HUES6 (cell line): ENCODE results near the gene PWP2.
"Not testable (repeated sequence)": the region's sequence is repeated elsewhere in the genome, so short reads cannot be mapped to it uniquely, and the experiment has no call there.

Source experiments
- H3K27ac ChIP-seq: 2 replicates; pipeline ENCODE4 v1.7.0; 2013; ENCODE audit warnings: low read depth, mild to moderate bottlenecking, low read length, inconsistent platforms
- H3K27me3 ChIP-seq: 2 replicates; pipeline ENCODE4 v1.6.1; 2013; ENCODE audit warnings: low read length; ENCODE audit not compliant: control insufficient read depth, insufficient read depth
- H3K36me3 ChIP-seq: 2 replicates; pipeline ENCODE4 v1.6.1; 2013; ENCODE audit warnings: low read length; ENCODE audit not compliant: control insufficient read depth, insufficient read depth
- H3K4me1 ChIP-seq: 2 replicates; pipeline ENCODE4 v1.6.1; 2013; ENCODE audit warnings: low read length; ENCODE audit not compliant: control insufficient read depth, insufficient read depth
- H3K4me3 ChIP-seq: 2 replicates; pipeline ENCODE4 v1.5.1; 2013; ENCODE audit warnings: low read depth, low read length
- H3K9ac ChIP-seq: one replicate; pipeline ENCODE4 v1.6.1; 2013; ENCODE audit warnings: mild to moderate bottlenecking, low read length
- H3K9me3 ChIP-seq: 2 replicates; pipeline ENCODE4 v1.6.1; 2013; ENCODE audit warnings: low read depth, low read length; ENCODE audit not compliant: control insufficient read depth, insufficient read depth

Gene PWP2

GRCh38 chr21:44093761-44094160, 13.4 kb upstream of the PWP2 start:
- Histone ChIP-seq H3K9me3 (no peaks in the 10 kb centered on the region), H3K27me3 (no peaks in the 10 kb centered on the region), H3K36me3 (peaks cover 47% of the 10 kb centered on the region), H3K4me1 (no peaks in the 10 kb centered on the region), H3K9ac (no peak overlapping the region), H3K27ac (no peak overlapping the region), H3K4me3 (no peak overlapping the region)

DNA sequence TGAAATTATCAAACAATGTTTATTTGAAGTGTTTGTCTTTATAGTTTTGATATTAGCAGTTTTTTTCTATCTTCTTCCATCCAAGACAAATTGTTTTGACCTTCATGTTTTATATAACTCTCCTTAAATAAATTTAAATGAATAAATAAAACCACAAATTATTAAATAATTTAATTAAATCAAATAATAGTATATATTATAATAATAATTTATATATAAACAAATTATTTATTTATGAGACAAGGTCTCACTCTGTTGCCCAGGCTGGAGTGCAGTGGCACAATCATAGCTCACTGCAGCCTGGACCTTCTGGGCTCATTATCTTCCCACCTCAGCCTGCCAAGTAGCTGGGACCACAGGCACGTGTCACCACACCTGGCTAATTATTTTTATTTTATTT, 12.4 kb upstream of the PWP2 start:
- Histone ChIP-seq H3K27ac (no peak overlapping the region), H3K4me1 (no peaks in the 10 kb centered on the region), H3K27me3 (no peaks in the 10 kb centered on the region), H3K9ac (no peak overlapping the region), H3K4me3 (no peak overlapping the region), H3K9me3 (no peaks in the 10 kb centered on the region), H3K36me3 (peaks cover 36% of the 10 kb centered on the region)

- not testable (repeated sequence) for H3K9me3 ChIP-seq, H3K27ac ChIP-seq, H3K9ac ChIP-seq, H3K4me1 ChIP-seq, H3K27me3 ChIP-seq, H3K4me3 ChIP-seq
- H3K36me3 ChIP-seq = peaks cover 11% of the 10 kb centered on the region
Measured at GRCh38 chr21:44098507-44098906, 8.7 kb upstream of the PWP2 start.

- not testable (repeated sequence) for H3K27ac ChIP-seq, H3K4me3 ChIP-seq, H3K9me3 ChIP-seq, H3K27me3 ChIP-seq, H3K36me3 ChIP-seq, H3K9ac ChIP-seq, H3K4me1 ChIP-seq
Measured at GRCh38 chr21:44098964-44099363, 8.2 kb upstream of the PWP2 start.

GRCh38 chr21:44107589-44107988, 390 bp downstream of the PWP2 start:
- not testable (repeated sequence) for H3K9ac ChIP-seq, H3K4me3 ChIP-seq, H3K27ac ChIP-seq, H3K4me1 ChIP-seq, H3K36me3 ChIP-seq, H3K9me3 ChIP-seq, H3K27me3 ChIP-seq

DNA sequence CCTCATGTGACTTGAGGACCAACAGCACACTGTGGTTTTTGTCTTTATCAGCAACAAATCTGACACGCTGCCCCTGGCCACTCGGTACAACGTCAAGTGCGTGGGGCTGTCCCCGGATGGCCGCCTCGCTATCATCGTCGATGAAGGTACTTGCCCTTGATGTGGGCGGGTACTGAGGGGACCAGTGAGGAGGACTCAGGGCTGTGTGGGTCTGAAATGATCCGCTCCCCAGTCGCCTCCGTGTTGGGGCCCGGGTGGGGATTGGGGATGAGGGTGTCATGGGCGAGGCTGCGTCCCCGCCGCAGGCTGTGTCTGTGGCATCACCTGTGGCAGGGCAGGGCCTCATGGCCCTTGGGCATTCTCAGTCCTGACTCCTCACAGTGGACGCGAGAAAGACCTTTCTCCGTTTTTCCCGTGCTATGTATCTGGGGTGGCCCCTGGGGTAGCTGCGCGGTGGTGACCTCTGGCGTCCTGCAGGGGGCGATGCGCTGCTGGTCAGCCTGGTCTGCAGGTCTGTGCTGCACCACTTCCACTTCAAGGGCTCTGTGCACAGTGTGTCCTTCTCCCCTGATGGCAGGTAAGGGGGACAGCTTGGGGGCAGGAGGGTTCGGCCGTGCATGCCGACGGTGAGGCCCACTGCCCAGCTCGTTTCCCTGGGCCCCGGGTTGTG, 6.6 kb downstream of the PWP2 start:
- H3K4me3 ChIP-seq, H3K27me3 ChIP-seq, H3K9ac ChIP-seq, H3K36me3 ChIP-seq, H3K4me1 ChIP-seq, H3K9me3 ChIP-seq, H3K27ac ChIP-seq: not testable (repeated sequence)

GRCh38 chr21:44122131-44122530, 14.9 kb downstream of the PWP2 start:
- H3K27ac ChIP-seq, H3K36me3 ChIP-seq, H3K4me1 ChIP-seq, H3K27me3 ChIP-seq, H3K9ac ChIP-seq, H3K4me3 ChIP-seq, H3K9me3 ChIP-seq: not testable (repeated sequence)

- H3K36me3 ChIP-seq, H3K27ac ChIP-seq, H3K9ac ChIP-seq, H3K4me3 ChIP-seq, H3K4me1 ChIP-seq, H3K27me3 ChIP-seq, H3K9me3 ChIP-seq: not testable (repeated sequence)
Measured at GRCh38 chr21:44127827-44128226, 20.6 kb downstream of the PWP2 start.

DNA sequence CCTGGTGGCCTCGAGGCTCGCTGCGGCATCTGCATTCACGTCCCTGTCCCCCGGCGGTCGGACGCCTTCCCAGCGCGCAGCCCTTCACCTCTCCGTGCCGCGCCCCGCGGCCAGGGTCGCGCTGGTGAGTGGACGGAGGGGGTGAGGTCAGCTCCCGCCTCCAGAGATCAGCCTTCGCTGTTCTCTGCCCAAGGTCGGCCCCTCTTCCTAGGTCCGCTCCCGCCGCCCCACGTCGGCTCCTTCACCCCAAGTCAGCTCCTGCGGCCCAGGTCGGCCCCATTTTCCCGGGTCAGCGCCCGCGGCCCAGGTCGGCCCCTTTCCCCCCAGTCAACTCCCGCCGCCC, 26.5 kb downstream of the PWP2 start:
- not testable (repeated sequence) for H3K27ac ChIP-seq, H3K4me1 ChIP-seq, H3K9ac ChIP-seq, H3K9me3 ChIP-seq, H3K4me3 ChIP-seq, H3K36me3 ChIP-seq, H3K27me3 ChIP-seq

DNA sequence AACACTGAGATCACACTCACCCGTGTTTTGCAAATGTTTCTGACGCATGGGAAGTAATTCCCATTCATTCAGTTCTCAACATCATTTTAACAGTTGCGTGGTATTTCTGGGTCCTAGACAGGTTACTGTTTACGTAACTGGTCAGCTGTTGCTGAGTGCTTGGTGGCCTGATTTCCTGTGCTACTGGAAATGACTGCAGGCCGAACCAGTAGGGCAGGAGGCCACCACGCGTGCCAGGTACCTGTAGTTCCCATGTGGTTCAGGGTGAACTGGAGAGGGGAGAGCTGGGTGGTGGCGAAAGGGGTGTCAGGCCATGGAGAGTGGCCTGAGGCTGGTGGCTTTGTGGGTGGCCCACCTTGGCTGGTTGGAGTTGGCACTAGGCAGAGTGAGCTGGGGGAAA, 27.5 kb downstream of the PWP2 start:
- H3K36me3 ChIP-seq, H3K27ac ChIP-seq, H3K9me3 ChIP-seq, H3K4me1 ChIP-seq, H3K4me3 ChIP-seq, H3K27me3 ChIP-seq, H3K9ac ChIP-seq: not testable (repeated sequence)

DNA sequence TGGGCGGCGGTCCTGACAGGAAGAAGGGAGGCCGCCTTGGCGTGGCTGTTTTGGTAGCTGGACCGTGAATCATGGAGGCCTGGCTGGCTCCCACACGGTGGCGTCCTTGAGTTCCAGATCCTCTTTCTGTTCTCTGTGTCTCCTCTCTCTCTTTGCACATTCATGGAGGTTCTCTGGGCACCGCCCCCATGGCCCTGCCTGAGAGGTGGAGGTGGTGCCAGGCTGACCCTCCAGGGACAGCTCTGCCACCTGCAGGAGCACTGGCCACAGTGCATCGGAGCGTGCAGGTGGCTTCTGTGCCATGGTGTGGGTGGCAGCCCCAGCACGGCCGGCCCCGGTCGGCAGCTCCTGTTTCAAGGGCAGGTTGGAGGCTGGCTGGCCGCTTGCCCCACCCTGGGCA, 30.8 kb downstream of the PWP2 start:
- H3K27ac ChIP-seq, H3K9me3 ChIP-seq, H3K9ac ChIP-seq, H3K4me3 ChIP-seq, H3K4me1 ChIP-seq, H3K27me3 ChIP-seq, H3K36me3 ChIP-seq: not testable (repeated sequence)
